SKM-1 (cell line): ENCODE data around the gene AP1B1.

Experiments
- DNase-seq: peaks from one replicate; lab custom pipeline; 2025; ENCODE audit not compliant: unreplicated experiment; lab: John Stamatoyannopoulos, UW

Gene AP1B1

GRCh38 chr22:29301716-29302401, 86.5 kb downstream of the AP1B1 start:
- no peak for DNase-seq

GRCh38 chr22:29300807-29301601, 87.4 kb downstream of the AP1B1 start:
- DNase-seq: no peak

- no peak for DNase-seq
Measured at GRCh38 chr22:29300467-29300806, 87.9 kb downstream of the AP1B1 start.

- DNase-seq: no peak
Measured at GRCh38 chr22:29299136-29299900, 89.1 kb downstream of the AP1B1 start.

DNA sequence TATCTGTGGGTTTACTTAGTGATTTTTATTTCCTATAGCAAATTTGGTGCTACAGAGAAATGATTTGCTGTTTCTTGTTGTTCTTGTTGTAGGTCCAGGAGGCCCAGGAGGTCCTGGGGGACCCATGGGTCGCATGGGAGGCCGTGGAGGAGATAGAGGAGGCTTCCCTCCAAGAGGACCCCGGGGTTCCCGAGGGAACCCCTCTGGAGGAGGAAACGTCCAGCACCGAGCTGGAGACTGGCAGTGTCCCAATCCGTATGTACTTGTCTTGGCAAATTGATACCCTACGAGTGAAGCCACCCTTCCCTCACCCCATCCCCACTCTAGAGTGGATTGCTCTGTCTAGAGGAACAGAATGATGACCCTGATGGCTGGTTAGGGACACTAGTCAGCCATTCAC, 89.7 kb downstream of the AP1B1 start:
- DNase-seq: no peak

- DNase-seq: no peak
Measured at GRCh38 chr22:29292379-29292778, 96.0 kb downstream of the AP1B1 start.

DNA sequence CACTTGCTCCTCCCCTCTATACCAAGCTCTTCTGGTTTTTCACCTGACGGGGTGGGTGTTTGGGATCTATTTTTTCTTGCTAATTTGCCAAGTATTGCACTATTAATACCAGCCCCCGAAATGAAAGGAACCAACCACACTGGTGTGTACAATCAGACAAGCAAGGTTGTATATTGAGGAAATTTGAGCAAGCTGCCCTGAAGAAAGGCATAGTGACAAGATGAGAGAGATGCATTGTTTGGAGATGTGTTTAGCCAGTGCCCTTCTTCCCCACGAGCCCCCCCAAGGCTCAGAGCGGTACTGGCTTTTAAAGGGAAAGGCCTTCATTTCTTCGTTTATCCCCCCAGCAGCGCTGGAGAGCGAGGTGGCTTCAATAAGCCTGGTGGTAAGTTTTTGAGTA, 97.2 kb downstream of the AP1B1 start:
- no peak for DNase-seq

- DNase-seq: no peak
Measured at GRCh38 chr22:29290061-29290460, 98.3 kb downstream of the AP1B1 start.

DNA sequence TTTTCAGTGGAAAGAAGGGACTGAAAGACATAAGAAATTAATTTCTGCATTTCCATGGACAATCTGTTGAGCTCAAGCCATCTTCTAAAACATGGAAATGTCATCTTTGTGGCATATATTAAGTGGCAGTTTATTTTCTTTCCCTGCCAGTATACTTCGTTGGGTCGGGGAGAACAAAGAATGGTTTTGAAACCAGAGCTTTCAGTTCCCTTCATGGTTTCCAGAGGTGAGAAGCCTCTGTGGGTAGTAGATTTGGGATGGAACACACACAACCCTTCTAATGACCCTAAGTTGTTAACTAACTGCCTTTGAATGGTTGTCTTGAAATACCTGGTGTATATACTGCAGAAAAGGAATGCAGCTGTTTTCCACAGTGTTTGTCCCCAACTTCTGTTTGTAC, 99.5 kb downstream of the AP1B1 start:
- no peak for DNase-seq

GRCh38 chr22:29284196-29284595, 104.2 kb downstream of the AP1B1 start:
- no peak for DNase-seq

DNA sequence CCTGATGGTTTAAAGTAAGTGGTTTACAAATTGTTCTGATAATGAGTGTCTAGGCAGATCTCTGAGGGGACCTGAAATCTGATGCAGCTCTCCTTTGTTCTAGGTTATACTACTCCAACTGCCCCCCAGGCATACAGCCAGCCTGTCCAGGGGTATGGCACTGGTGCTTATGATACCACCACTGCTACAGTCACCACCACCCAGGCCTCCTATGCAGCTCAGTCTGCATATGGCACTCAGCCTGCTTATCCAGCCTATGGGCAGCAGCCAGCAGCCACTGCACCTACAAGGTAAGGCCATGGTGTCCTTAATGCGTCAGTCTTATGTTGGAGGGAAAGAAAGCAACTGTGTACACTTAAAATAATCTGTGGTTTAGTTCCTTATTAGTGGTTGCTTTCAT, 110.4 kb downstream of the AP1B1 start:
- DNase-seq: no peak
